NCI-H1048 (cell line): ENCODE data around the gene KCNE2.
"Not testable (repeated sequence)": the region's sequence is repeated elsewhere in the genome, so short reads cannot be mapped to it uniquely, and the experiment has no call there.

Source experiments
- DNase-seq: peaks from one replicate; lab custom pipeline; 2025; lab: John Stamatoyannopoulos, UW

The KCNE2 gene

GRCh38 chr21:34353182-34353581 is 10.6 kb upstream of the KCNE2 start:
- DNase-seq, result no peak

GRCh38 chr21:34354836-34355235 is 9.0 kb upstream of the KCNE2 start:
- no peak for DNase-seq

- no peak for DNase-seq
Measured at GRCh38 chr21:34355570-34355969, 8.2 kb upstream of the KCNE2 start.

- DNase-seq, result no peak
Measured at GRCh38 chr21:34357889-34358288, 5.9 kb upstream of the KCNE2 start.

GRCh38 chr21:34358866-34359265 is 4.9 kb upstream of the KCNE2 start:
- DNase-seq, result no peak

- no peak for DNase-seq
Measured at GRCh38 chr21:34360488-34361241, 3.1 kb upstream of the KCNE2 start.

GRCh38 chr21:34362136-34362444 is 1.7 kb upstream of the KCNE2 start:
- no peak for DNase-seq

- DNase-seq, result no peak
Measured at GRCh38 chr21:34362670-34363069, 1.1 kb upstream of the KCNE2 start.

- no peak for DNase-seq
Measured at GRCh38 chr21:34364921-34365320, 1.1 kb downstream of the KCNE2 start.

GRCh38 chr21:34365809-34366208 is 2.0 kb downstream of the KCNE2 start:
- DNase-seq, result no peak

GRCh38 chr21:34367320-34367935 is 3.6 kb downstream of the KCNE2 start:
- DNase-seq, result no peak

- no peak for DNase-seq
Measured at GRCh38 chr21:34369741-34370140, 5.9 kb downstream of the KCNE2 start.

- no peak for DNase-seq
Measured at GRCh38 chr21:34372321-34372720, 8.5 kb downstream of the KCNE2 start.

- DNase-seq, result not testable (repeated sequence)
Measured at GRCh38 chr21:34374462-34374861, 10.7 kb downstream of the KCNE2 start.

- DNase-seq, result not testable (repeated sequence)
Measured at GRCh38 chr21:34374940-34375618, 11.3 kb downstream of the KCNE2 start, which contains the start of gene SMIM11. Gene SMIM11 (plus strand): TSS chr21:34375507. CDS start chr21:34379505, 3,998 bp downstream.

- not testable (repeated sequence) for DNase-seq
Measured at GRCh38 chr21:34375619-34375972, 11.8 kb downstream of the KCNE2 start.

GRCh38 chr21:34383138-34383537 is 19.3 kb downstream of the KCNE2 start:
- not testable (repeated sequence) for DNase-seq

GRCh38 chr21:34383724-34384415 is 20.1 kb downstream of the KCNE2 start:
- DNase-seq, result not testable (repeated sequence)

- not testable (repeated sequence) for DNase-seq
Measured at GRCh38 chr21:34400522-34400921, 36.7 kb downstream of the KCNE2 start.

GRCh38 chr21:34404742-34405141 is 40.9 kb downstream of the KCNE2 start:
- not testable (repeated sequence) for DNase-seq

- DNase-seq, result not testable (repeated sequence)
Measured at GRCh38 chr21:34405686-34406085, 41.9 kb downstream of the KCNE2 start.

- DNase-seq, result not testable (repeated sequence)
Measured at GRCh38 chr21:34406102-34406501, 42.3 kb downstream of the KCNE2 start.

- DNase-seq, result not testable (repeated sequence)
Measured at GRCh38 chr21:34406676-34407075, 42.9 kb downstream of the KCNE2 start.
